ENCODE measurements around the gene PDCD1LG2.

PDCD1LG2 gene

DNA sequence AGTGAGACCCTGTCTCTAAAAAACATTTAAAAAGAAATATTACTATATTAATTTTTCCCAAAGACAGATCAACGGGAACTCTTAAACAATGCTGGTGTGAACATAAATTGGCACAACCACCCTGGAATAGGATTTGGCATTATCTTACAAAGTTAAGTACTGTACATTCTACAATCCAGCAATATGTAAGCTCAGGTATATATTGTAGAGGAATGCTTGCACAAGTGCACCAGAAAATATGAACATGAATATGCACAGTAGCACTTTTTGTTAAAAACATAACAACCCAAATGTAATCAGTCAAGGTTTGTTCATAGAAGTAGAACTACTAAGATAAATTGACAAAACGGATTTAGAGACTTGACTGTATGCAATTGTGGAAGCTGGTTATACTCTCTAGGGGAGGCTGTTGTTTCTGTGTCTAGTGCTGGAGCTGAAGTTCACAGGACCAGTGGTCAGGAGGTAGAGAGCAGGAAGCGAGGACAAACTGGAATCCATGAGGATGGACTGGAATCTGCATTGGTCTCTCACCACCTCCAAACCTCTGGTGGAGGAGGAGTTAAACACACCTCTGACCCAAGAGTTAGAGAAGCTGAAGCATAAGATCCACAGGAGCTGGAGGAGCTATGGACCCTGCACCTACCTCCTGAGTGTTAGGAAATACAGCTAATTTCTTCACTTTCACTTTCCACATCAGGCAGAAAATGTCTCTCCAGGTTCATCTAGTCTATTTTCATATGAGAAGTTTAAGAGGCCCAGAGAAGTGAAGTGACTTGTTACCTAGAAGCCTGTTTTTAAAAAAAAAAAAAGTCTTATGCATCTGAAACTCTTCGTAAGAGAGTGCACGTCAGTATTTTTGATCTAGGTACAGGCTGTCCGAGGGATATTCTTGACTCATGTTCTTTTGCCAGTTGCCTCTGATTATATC lies 98.2 kb downstream of the PDCD1LG2 start:
- Histone ChIP-seq H4K20me1 (ENCODE audit: insufficient read depth, low read length, poor library complexity, severe bottlenecking) (no peaks in the 10 kb centered on the region), H3F3A (ENCODE audit: low read depth) (no peaks in the 10 kb centered on the region), H3K36me3 (ENCODE audit: insufficient read depth, low read length) (no peaks in the 10 kb centered on the region), H3K27me3 (ENCODE audit: insufficient read depth, low read length, poor library complexity, severe bottlenecking) (no peaks in the 10 kb centered on the region), H3K9me2 (replicated peaks; ENCODE audit: low read depth, low read length) (no peaks in the 10 kb centered on the region), H3K9me3 (ENCODE audit: insufficient read depth, low read depth, low read length) (no peaks in the 10 kb centered on the region), H3K4me2 (ENCODE audit: low read depth, low read length, poor library complexity, severe bottlenecking) (peak overlapping the region; percentile 72), H3K9ac (ENCODE audit: low read depth, low read length, poor library complexity, severe bottlenecking) (peak overlapping the region; percentile 46), H2AFZ (ENCODE audit: low read length) (peak overlapping the region; percentile 78), H3K79me2 (ENCODE audit: insufficient read depth, low read length) (no peaks in the 10 kb centered on the region), H3K4me3 (ENCODE audit: low read length, poor library complexity, severe bottlenecking) (peak overlapping the region; percentile 65), H3K4me1 (ENCODE audit: insufficient read depth, low read length, poor library complexity, severe bottlenecking) (peaks cover 10% of the 10 kb centered on the region)
- 0 out of 2 replicates have a peak, but pooled peaks have one; percentile 13 for TF ChIP-seq CTCF (conservative IDR thresholded peaks at IDR 0.05; ENCODE audit: low read length)
- TF ChIP-seq EZH2phosphoT487 (IDR thresholded peaks at IDR 0.05; ENCODE audit: borderline replicate concordance) = no peak

DNA sequence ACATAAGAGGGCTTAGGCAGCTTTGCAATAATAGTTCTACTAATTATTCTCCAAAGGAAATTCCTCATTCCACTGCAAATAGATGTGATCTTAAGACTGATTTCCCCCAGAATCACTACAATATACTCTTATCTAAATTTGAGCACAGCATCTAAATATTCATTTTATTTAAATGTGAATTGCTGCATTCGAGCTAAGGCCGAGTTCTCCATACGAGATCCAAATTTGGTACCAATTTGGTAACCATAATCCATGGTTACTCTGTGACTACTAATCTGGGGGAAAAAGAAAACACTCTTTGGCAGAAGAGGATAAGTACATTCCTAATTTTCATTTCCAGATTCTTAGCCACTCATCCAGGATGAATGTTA lies 98.9 kb downstream of the PDCD1LG2 start:
- no peaks in the 10 kb centered on the region for H3K27me3 ChIP-seq (ENCODE audit: insufficient read depth, low read length, poor library complexity, severe bottlenecking)
- no peaks in the 10 kb centered on the region for H3K9me3 ChIP-seq (ENCODE audit: insufficient read depth, low read depth, low read length)
- H3K4me1 ChIP-seq (ENCODE audit: insufficient read depth, low read length, poor library complexity, severe bottlenecking) = peaks cover 10% of the 10 kb centered on the region
- H3K9ac ChIP-seq (ENCODE audit: low read depth, low read length, poor library complexity, severe bottlenecking) = peak overlapping the region; percentile 46
- no peaks in the 10 kb centered on the region for H4K20me1 ChIP-seq (ENCODE audit: insufficient read depth, low read length, poor library complexity, severe bottlenecking)
- H3K9me2 ChIP-seq (replicated peaks; ENCODE audit: low read depth, low read length) = no peaks in the 10 kb centered on the region
- H2AFZ ChIP-seq (ENCODE audit: low read length) = peak overlapping the region; percentile 78
- no peaks in the 10 kb centered on the region for H3K79me2 ChIP-seq (ENCODE audit: insufficient read depth, low read length)
- peak overlapping the region; percentile 65 for H3K4me3 ChIP-seq (ENCODE audit: low read length, poor library complexity, severe bottlenecking)
- TF ChIP-seq EZH2phosphoT487 (IDR thresholded peaks at IDR 0.05; ENCODE audit: borderline replicate concordance) (no peak), CTCF (conservative IDR thresholded peaks at IDR 0.05; ENCODE audit: low read length) (no peak)
- no peaks in the 10 kb centered on the region for H3K36me3 ChIP-seq (ENCODE audit: insufficient read depth, low read length)
- H3F3A ChIP-seq (ENCODE audit: low read depth) = no peaks in the 10 kb centered on the region
- peak overlapping the region; percentile 72 for H3K4me2 ChIP-seq (ENCODE audit: low read depth, low read length, poor library complexity, severe bottlenecking)

GRCh38 chr9:5610491-5610890 lies 100.2 kb downstream of the PDCD1LG2 start:
- H3K36me3 ChIP-seq (ENCODE audit: insufficient read depth, low read length) = no peaks in the 10 kb centered on the region
- no peaks in the 10 kb centered on the region for H3K9me3 ChIP-seq (ENCODE audit: insufficient read depth, low read depth, low read length)
- no peaks in the 10 kb centered on the region for H3K9me2 ChIP-seq (replicated peaks; ENCODE audit: low read depth, low read length)
- H2AFZ ChIP-seq (ENCODE audit: low read length) = no peak overlapping the region
- no peak overlapping the region for H3K4me2 ChIP-seq (ENCODE audit: low read depth, low read length, poor library complexity, severe bottlenecking)
- no peak overlapping the region for H3K4me3 ChIP-seq (ENCODE audit: low read length, poor library complexity, severe bottlenecking)
- no peaks in the 10 kb centered on the region for H3F3A ChIP-seq (ENCODE audit: low read depth)
- no peaks in the 10 kb centered on the region for H3K79me2 ChIP-seq (ENCODE audit: insufficient read depth, low read length)
- no peaks in the 10 kb centered on the region for H3K27me3 ChIP-seq (ENCODE audit: insufficient read depth, low read length, poor library complexity, severe bottlenecking)
- TF ChIP-seq CTCF (conservative IDR thresholded peaks at IDR 0.05; ENCODE audit: low read length) (peak; percentile 22; the same call in 1 of the 2 replicates), EZH2phosphoT487 (IDR thresholded peaks at IDR 0.05; ENCODE audit: borderline replicate concordance) (no peak)
- H3K9ac ChIP-seq (ENCODE audit: low read depth, low read length, poor library complexity, severe bottlenecking) = no peak overlapping the region
- H4K20me1 ChIP-seq (ENCODE audit: insufficient read depth, low read length, poor library complexity, severe bottlenecking) = no peaks in the 10 kb centered on the region
- peaks cover 10% of the 10 kb centered on the region for H3K4me1 ChIP-seq (ENCODE audit: insufficient read depth, low read length, poor library complexity, severe bottlenecking)
